Prostate gland (tissue), 2 donors: Measurements from ENCODE around the gene RFX2.

Experiments used
- POLR2AphosphoS5 ChIP-seq: sonication (generic); formaldehyde crosslinking; IDR thresholded peaks from one replicate; pipeline ENCODE4 v1.6.1; 2017; ENCODE audit warnings: antibody characterized with exemption
- TF ChIP-seq, protein P1 (sequence below), 4 experiments: fragments of 200-600 bp in 2 of 4; fragments of 450-650 bp in 2 of 4; sonication (generic) in 2 of 4; IDR thresholded peaks; 1 replicate in 3 of 4; 2 replicates in 1 of 4; pipeline ENCODE4 v1.5.1; 2016 to 2019; ENCODE audit warnings: antibody characterized with exemption in 4 of 4, mild to moderate bottlenecking in 2 of 4, moderate library complexity in 2 of 4

DNA sequence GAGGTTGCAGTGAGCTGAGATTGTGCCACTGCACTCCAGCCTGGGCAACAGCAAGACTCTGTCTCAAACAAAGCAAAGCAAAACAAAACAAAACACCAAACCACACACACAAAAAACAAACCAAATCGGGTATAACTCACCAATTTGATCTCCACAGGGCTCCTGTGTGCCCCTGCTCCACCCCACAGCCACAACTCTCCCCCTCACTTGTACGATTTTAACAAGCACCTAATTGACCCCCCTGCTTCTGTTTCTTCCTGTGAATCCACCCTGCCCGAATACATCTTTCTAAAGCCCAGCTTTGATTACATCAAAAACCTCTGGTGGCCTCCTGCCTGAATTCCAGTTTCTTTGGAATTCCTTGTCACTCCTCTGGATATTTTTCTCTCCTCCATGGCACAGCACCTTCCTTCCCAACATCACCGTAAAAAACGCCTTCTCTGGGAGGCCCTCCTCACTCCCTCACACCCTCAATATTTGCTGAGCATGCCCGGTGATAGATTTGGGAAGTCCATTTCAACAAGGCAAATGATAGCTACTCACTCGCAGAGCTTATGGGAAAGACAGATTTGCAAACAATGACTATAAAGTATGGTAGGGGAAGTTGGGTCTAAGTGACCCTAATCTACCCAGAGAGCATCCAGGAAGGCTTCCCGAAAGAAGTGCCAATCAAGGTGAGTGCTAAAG, 120.8 kb downstream of the RFX2 start:
- TF ChIP-seq POLR2AphosphoS5 = no peak
- TF ChIP-seq, protein P1, sequence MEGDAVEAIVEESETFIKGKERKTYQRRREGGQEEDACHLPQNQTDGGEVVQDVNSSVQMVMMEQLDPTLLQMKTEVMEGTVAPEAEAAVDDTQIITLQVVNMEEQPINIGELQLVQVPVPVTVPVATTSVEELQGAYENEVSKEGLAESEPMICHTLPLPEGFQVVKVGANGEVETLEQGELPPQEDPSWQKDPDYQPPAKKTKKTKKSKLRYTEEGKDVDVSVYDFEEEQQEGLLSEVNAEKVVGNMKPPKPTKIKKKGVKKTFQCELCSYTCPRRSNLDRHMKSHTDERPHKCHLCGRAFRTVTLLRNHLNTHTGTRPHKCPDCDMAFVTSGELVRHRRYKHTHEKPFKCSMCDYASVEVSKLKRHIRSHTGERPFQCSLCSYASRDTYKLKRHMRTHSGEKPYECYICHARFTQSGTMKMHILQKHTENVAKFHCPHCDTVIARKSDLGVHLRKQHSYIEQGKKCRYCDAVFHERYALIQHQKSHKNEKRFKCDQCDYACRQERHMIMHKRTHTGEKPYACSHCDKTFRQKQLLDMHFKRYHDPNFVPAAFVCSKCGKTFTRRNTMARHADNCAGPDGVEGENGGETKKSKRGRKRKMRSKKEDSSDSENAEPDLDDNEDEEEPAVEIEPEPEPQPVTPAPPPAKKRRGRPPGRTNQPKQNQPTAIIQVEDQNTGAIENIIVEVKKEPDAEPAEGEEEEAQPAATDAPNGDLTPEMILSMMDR (IDR thresholded peaks at IDR 0.05) = no peak
